Stimulated activated naive CD4-positive, alpha-beta T cell treated with Interleukin-2 at 50 U/mL for 16 hours (primary cell): Measurements from ENCODE around the gene YAE1.
"Not testable (repeated sequence)": the region's sequence is repeated elsewhere in the genome, so short reads cannot be mapped to it uniquely, and the experiment has no call there.

Source experiments
- DNase-seq: peaks from one replicate; lab custom pipeline; 2025; lab: John Stamatoyannopoulos, UW

The YAE1 gene

GRCh38 chr7:39566023-39566921 lies at the start of gene YAE1:
Gene YAE1, plus strand, starts transcription at chr7:39566404. Its CDS starts 15 bp downstream, at chr7:39566419.
- peak; percentile 80 for DNase-seq

- no peak for DNase-seq
Observed at GRCh38 chr7:39516498-39516897, 49.7 kb upstream of the YAE1 start.

- DNase-seq = no peak
Observed at GRCh38 chr7:39517240-39517639, 49.0 kb upstream of the YAE1 start.

- DNase-seq = no peak
Observed at GRCh38 chr7:39525926-39526325, 40.3 kb upstream of the YAE1 start.

- DNase-seq = no peak
Observed at GRCh38 chr7:39526666-39527065, 39.5 kb upstream of the YAE1 start.

- DNase-seq = no peak
Observed at GRCh38 chr7:39527296-39527695, 38.9 kb upstream of the YAE1 start.

- DNase-seq = no peak
Observed at GRCh38 chr7:39527951-39528350, 38.3 kb upstream of the YAE1 start.

GRCh38 chr7:39528849-39529248 lies 37.4 kb upstream of the YAE1 start:
- DNase-seq = no peak

GRCh38 chr7:39529582-39529981 lies 36.6 kb upstream of the YAE1 start:
- DNase-seq = no peak

GRCh38 chr7:39530971-39531370 lies 35.2 kb upstream of the YAE1 start:
- no peak for DNase-seq

- DNase-seq = no peak
Observed at GRCh38 chr7:39531818-39532217, 34.4 kb upstream of the YAE1 start.

- DNase-seq = no peak
Observed at GRCh38 chr7:39532832-39533231, 33.4 kb upstream of the YAE1 start.

GRCh38 chr7:39534599-39534998 lies 31.6 kb upstream of the YAE1 start:
- no peak for DNase-seq

- DNase-seq = no peak
Observed at GRCh38 chr7:39535064-39535463, 31.1 kb upstream of the YAE1 start.

- no peak for DNase-seq
Observed at GRCh38 chr7:39535720-39536119, 30.5 kb upstream of the YAE1 start.

- no peak for DNase-seq
Observed at GRCh38 chr7:39536951-39537350, 29.3 kb upstream of the YAE1 start.

GRCh38 chr7:39539816-39540215 lies 26.4 kb upstream of the YAE1 start:
- DNase-seq = no peak

- DNase-seq = no peak
Observed at GRCh38 chr7:39540320-39540719, 25.9 kb upstream of the YAE1 start.

- DNase-seq = no peak
Observed at GRCh38 chr7:39541511-39541910, 24.7 kb upstream of the YAE1 start.

GRCh38 chr7:39544774-39545173 lies 21.4 kb upstream of the YAE1 start:
- not testable (repeated sequence) for DNase-seq

- DNase-seq = no peak
Observed at GRCh38 chr7:39547336-39547735, 18.9 kb upstream of the YAE1 start.

GRCh38 chr7:39550411-39550810 lies 15.8 kb upstream of the YAE1 start:
- no peak for DNase-seq

- no peak for DNase-seq
Observed at GRCh38 chr7:39553436-39553835, 12.8 kb upstream of the YAE1 start.

GRCh38 chr7:39554583-39555165 lies 11.5 kb upstream of the YAE1 start:
- no peak for DNase-seq
